NCI-H774 (cell line): ENCODE data around the gene RAMACL.

Experiments
- DNase-seq: peaks from one replicate; lab custom pipeline; 2025; lab: John Stamatoyannopoulos, UW

The RAMACL gene

DNA sequence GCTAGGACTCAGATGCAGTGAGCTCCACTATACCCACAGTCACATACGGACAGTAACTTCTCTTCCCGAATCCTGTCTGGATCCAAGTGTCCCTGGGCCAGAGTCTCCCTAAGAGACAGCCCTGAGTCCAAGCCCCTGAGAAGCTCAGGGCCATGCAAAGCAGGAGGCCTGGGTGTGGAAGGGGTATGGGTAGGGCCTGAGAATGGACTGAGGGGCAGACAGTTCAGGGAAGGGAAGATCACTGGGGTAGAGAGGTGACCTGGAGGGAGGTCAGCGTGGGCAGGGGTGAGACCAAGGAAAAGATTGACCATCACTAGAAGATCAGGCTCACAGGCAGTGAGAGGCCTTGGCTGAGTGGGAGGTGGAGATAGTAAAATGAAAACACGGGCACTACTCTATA lies 31.8 kb upstream of the RAMACL start:
- DNase-seq, result no peak

DNA sequence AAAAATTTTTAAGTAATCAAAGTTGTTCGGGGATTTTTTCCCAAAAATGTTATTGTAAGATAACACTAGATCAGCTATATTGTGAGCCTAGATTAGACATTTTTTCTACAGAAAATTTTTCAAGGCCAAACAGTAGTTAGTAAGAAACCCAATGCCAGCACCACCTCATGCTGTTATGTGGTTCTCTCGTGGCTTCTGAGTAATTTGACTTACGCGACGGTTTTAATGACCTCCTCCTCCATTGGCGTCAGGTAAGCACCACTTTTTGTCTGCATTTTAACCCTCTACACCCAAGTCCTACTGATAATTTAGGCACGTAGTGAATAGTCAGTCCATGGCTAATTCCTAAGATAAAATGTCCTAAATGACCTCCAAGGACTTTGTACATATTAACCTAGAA lies 30.9 kb upstream of the RAMACL start:
- no peak for DNase-seq

DNA sequence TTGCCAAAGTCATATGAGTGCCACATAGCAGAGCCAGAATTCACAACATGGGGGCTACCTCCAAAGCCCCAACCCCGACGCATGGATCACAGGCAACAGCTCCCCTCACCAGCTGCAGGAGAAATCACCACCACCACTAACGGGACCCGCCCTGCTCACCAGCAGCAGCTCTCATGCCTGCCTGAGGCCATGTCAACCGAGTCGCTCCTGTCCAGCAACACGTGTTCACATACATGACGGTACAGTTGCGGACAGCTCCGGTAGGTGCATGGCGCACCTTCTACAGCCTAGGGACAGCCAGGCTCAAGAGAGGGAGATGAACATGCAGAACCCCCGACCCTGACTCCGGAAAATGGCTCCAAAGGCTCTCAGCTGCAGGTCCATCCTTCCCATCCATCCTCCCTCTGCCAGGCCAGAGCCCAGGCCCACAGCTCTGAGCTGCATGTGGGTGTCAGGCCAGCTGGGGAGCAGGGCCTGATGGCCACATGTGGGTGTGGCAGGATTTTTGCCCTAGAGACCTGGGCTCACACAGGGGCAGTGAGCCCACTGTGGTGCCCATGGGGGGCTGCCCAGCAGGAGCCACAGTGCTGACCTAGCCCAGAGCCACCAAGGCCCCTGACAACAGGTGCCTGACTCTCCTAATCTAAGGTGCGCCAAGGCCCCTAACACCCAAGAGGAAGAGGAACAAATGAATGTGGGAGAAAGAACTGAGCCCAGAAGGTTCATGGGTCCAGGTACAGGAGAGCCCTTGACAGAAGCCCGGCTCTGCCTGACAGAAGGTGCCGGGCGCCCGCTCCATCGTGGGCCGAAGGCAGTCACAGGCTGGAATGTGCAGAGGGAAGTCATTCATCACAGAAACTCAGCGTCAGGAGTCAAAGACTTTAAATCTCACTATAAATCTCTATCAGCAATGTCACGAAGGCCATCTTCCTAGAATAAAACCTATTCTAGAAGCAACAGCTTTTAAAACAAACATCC lies 30.1 kb upstream of the RAMACL start:
- DNase-seq, result no peak

DNA sequence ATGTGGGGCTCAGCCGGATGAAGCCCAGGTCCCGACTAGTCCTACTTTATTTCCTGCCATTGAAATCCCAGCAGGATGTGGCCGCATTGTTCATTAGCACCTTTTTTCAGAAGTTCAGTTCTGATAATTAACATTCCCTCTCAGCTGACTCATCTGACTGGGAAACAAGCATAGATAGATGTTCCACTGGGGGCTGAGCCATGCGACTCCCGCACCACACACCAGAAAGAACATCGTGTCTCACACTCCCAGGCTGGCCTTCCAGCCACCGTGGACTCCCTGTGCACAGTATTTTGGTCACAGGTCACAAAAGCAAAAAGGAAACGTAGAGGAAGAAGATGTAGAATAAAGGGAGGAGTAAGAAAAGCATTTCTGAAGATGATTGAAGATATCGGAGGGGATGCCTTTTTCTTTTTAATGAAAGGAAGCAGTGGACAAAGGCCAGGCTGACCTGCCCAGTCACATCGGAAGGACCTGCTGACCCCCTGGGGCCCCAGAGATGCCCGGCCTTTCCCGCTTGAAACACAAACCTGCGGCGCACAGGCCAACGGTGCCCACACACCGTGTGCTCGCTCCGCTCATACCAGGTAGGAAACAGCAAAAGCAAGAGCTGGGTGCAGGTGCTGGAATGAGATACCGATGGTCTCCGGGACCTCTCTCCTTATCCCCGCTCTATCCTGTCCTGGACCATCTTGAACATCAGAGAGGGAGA lies 28.7 kb upstream of the RAMACL start:
- DNase-seq, result no peak

DNA sequence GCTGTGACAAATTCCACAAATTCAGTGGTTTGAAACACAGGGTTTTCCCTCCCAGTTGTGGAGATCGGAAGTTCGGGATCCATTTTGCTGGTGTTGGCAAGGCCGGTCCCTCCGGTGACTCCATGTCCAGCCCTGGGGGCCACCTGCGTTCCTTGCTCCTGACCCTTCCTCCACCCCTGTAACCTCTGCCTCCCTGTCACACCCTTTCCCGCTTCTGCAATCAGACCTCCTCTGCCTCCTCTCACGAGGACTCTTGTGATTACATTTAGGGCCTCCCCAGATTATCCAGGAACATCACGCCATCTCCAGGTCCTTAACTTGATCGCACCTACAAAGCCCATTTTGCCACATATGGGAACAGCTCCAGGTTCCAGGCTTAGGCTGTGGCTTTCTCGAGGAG lies 28.1 kb upstream of the RAMACL start:
- no peak for DNase-seq

DNA sequence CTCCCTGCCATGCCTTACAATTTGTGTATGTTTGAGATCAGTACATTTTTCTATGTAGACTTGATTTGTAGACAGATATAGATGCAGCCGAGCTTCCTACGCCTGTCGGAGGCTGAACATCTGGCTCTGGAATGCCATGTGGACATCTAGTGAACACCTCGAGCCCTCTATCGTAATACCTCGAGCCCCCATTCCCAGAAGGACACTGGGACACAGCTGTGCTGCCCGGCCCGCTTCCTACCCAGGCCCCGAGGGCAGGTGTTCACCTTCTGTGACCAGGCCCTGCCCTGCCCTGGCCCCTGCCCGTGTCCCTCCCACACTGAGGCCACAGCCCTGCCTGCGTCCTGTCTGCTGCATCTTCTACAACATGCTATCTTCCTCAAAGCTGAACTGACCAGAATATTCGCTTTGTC lies 27.7 kb upstream of the RAMACL start:
- DNase-seq, result no peak

DNA sequence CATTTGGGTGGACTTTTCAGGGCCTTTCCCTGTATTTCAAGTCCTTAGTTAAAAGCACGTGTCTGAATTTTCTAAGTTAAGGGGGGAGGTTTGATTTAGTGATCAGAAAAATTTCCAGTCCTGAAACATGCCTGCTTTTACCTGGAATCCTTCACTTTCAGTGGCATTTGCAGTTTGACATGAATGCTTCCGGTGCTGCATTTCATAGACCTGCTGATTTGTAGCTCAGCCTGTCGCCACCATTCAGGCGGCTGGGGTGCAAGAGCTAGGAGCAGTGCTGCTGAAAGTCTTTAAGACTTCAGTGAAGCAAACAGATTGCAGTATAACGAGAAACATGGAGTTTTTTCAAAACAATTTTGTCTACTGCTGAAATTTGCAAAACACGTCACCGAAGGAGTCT lies 26.5 kb upstream of the RAMACL start:
- DNase-seq, result no peak

DNA sequence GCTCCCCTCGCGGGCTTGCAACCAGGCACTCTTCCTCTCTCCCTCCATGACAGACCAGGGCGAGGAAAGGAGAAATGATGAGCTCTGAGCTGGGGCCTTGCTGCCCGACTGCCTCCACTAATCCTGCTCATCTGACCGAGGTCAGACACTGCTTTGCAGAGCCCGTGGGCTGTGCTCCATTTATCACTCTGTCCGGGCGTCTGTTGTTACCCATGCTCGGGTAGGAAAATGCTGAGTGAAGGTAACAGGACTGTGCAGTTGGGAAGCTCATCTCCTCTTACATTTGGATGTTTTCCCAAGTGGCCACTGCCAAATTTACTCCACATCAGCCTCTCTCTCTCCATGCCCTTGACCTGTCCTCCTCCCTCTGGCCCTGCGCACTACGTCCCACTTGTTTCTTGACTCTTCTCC lies 26.0 kb upstream of the RAMACL start:
- no peak for DNase-seq

DNA sequence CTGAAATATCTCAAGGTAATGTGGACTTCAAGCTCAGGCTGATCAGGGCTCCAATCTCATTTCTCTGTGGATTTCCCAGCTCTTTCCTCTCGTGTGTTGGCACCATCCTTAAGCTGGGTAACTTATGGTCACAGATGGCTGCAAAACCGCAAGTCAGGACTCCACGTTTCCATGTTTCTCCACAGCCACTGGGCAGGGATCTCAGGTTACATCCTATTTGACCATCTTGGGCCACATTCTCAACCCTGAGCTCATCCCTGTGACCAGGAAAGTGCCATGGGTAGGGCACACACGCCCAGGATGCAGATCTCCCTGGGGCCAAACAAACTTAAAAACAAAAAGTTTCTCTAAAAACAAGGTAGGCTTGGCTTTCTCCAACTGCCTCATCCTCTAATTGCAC lies 25.2 kb upstream of the RAMACL start:
- DNase-seq, result no peak

DNA sequence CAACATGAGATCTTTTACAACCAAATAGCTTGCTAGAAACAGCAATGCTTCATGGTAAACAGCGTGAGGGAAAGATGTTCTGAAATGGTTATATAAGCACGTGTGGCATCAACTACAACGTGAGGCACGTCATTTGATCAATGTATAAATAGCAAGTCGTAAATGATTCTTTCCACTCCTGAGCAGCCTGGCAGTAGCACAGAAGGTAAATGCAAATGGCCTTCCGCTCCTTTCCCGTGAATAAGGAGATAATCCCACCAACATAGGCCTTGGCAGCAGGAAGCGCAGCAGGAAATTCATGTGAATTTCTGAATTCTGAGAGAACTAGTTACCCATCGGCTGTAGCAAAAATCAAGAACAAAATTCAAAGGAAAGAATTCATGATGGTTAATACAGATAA lies 23.6 kb upstream of the RAMACL start:
- no peak for DNase-seq

DNA sequence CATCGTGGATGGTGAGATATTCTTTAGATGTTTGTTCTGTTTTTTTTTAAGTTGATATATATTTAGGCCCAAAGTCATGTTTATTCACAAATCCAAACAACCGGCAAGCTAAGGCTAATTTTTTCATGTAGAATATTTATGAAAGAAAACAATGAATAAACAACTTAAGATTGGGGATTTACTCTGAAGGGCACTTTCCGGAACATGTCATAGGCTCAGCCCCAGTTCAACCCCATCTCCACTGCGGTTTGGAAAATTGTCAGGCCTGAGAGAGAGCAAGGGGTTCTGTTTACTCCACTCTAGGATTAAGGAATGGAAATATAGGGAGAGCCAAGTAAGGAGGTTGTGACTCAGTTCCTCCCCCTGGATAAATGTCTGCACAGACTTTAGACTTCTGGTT lies 22.3 kb upstream of the RAMACL start:
- no peak for DNase-seq

DNA sequence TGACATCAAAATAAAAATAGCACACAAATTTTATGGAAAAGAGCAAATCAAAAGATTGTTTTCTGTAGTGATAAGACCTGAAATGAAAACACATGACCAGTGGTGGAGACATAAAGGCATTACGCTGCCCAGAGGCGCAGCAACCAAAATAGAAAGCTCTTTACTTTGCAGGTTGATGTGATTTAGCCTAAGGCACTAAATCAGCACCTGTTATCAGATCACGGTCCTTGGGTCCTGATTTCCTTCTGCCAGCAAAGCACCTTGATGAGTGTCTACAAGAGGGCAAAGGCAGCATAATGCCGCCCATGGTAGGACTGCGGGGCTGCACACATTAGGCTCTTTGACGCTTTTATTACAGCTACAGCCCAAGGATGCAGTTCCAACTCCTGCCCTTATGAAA lies 19.3 kb upstream of the RAMACL start:
- DNase-seq, result no peak

DNA sequence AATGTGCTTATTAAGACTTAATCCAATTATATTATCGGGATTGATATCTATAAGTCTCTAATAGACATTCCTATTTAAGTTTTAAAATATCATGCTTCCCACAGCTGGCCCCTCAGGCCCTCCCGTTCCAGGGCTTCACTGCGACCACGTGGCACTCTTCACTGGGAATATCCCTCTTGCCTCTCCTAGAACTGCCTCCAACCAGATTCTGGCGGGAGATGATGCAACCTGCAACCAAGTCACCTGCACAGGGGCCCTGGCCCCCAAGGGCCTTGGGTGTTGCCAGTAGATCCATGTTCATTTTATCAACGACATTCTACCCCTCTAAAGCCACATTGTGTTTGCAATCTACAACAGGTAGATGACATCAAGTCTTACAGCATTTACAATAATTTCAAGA lies 18.4 kb upstream of the RAMACL start:
- DNase-seq, result no peak

DNA sequence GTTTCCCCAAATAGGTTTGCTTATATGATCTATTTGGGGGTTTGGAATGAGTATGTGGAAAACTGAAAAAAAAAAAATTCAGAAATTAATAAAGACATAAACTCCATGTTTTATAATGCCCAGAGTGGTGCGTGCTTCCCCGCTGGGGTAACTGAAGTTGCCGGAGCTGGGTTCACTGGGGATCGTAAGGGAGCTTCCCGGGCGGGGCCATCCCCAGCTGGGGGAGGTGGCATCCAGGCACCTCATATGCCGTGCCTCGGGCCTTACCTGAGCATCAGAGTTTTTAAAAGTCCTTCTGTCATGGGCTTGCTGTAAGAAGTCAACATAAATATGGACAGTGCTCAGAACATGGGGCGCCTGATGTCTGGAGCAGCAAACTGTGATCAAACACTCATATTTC lies 17.9 kb upstream of the RAMACL start:
- no peak for DNase-seq

DNA sequence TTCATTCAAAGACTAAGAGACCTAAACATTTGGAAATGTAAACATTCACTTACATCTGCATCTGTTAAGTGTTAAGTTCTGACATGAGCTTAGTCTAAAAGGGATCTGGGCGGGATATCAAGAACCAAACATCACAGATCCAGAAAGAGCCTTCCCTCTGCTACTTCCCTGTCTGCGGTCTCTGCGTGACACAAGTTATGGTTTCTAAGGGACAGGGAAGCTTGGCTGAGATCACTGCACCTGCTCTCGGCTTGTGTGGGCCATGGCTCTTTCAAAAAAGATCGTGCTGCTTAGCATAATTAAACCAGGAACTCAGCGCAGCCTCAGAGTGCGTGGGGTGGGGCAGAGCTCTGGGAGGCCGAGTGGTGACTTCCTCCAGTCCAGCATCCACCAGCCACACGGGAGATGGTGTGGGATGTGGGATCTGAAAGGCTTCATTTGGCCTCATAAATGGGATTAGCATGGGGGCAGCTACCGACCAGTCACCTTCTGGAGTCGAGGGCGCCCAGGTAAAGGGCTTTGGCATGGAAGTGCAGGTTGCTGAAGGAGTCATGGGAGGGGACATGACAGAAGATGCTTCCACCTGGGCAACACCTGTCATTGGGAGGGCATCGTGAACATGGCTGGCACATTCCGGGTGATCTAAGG lies 16.7 kb upstream of the RAMACL start:
- DNase-seq, result peak; percentile 83

DNA sequence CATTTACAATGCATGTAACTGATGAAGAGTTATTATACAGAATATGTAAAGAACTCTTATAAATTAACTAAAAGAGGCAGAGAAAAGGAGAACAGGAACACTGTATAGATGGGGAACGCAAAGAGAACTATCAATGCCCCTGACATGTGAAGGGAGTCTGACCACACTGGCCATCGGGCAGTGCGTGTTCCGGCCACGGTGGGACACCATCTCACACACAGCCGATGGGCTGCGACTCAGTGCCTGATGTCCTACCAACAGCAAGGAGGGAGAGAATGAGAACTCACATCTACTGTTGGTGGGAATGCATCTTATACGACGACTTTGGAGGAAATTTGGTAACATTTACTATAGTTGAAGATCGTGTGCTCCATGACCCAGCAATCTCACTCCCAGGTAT lies 15.5 kb upstream of the RAMACL start:
- no peak for DNase-seq

DNA sequence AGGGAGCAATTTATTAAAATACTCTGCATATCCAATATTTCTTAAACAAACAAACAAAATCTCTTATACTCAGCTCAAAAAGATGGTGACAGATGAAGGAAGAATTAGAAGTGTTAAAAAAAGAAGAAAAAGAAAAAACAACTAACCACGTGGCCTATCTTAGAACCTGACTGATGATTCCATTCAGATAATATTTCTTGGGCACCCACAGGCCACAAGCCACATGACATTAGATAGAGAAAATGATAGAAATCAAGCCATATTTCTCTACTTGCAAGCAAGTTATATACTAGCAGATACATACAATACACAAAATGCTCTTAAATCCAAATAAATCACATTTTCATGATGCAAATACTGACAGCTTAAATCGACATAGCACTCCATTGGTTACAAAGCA lies 14.5 kb upstream of the RAMACL start:
- DNase-seq, result no peak

DNA sequence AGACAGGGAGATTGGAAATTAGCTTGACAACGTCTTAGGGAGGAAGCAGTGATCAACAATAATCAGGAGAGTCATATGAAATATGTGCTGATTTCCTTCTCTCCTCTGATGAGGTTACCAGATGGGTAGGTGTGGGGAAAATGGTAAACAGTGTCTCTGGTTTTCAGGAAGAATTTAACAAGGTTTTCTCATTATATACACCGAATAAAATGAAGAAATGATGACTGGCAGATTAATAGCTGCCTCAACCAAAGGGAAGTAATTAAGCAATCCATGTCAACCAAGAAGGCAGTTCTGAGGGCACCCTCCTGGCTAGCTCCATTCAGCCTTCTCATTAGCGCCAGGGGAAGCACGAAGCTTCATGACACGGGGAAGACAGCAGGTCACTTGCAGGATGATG lies 12.7 kb upstream of the RAMACL start:
- DNase-seq, result no peak

DNA sequence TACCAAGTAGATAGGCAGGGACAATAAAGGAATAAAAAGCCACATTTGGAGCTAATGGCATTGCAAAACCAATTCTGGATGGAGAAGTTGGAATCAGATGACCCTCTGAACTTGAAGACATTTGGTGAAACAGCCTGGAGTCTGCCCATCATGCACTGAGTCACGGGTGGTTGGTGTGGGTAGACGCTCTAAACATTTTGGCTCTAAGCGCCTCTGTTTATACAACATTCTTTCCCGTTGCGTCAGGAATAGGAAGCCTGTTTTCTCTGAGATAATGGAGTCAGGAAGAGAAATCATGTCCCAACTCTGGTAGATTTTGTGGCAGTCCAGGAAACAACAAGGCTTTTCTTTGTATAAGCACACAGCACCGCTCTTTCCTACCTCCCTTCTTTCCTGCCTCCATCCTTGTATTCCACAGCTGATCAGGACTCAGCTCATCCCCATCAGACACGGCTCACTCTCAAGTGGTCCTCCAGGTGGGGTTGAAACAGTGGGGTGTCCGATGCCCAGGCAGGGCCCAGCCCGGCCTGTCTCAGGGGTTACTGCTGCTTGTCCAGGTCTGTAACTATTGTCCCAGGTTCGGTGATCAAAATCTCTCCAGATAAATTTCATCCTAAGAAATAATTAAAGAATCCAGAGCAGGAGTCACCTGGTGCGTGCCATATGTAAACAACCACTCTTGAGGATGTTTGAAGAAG lies 12.1 kb upstream of the RAMACL start:
- DNase-seq, result no peak

DNA sequence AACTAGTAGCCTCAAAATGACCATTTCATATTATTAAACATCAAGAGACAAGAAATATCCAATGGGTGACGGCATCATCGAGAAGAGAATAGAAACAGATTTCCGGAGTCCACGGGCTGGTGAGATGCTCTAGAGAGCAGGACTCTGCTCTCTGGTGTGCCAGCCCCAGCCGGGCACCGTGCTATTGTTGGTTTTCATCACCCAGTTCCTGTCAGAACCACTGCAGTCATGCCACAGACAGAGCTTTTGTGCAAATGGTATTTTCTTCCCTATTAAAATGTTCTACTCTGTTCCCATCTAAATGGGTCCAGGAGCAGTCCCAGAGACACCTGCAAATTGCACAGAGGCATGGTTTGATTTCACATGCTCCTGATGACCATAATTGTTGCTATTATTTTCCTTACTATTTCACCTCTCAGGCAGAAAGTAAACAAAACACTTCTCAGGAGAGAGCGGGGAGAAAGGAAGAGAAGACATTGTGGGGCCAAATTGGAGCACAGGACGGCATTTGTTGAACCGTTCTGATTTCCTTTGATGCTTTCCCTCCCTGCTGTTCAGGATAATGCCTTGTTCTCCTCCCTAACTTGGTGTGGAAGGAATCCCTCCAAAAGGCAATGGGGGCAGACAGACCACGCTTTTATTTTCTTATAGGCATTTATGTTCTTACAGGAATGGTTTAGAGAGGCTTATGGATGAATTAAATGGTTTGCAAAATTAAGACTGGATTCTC lies 11.4 kb upstream of the RAMACL start:
- peak; percentile 8 for DNase-seq

DNA sequence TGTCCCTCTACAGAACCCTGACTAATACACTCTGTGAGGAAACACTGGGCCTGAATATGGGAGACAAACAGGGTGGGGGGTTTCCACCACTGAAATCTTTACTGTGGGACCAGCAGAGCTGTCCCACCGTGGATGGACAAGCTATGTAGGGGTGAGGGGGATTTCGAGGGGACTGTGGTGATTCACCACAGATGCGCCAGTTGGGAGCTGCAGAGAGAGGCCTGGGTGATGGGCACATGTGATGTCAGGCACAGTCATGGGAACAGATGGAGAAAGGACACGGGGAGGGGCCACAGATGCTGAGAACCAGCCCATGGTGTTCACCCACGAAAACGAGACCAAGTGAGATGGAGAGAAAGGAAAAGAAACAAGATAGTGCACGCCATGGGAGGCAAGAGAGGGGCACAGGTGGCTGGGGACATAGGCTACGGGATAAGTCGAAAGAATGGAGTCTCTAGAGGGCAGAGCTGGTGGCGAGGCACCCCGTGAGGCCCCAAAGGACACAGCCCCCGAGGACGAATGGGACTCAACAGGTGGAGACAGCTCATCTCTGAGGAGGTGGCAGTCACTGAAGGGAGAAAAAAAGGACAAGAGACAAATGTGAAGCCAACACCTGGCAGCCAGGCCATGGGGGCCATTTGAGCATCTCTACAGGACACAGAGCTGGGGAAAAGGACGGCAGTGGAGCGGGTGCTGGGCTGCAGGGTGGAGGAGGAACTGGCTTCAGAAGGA lies 10.5 kb upstream of the RAMACL start:
- no peak for DNase-seq
